Breast epithelium (tissue), 4 donors: ENCODE results near the gene B4GALNT3. TPM values are rescaled to one million over a fixed set of nuclear protein-coding genes. Genes with fewer than 3 reads are reported as not detected.

ENCODE experiments used
- DNase-seq, 2 donors: peaks; one replicate each; pipeline ENCODE4 v3.0.0-alpha.2; 2019; ENCODE audit warnings: low spot score in 2 of 2
- H3K27ac ChIP-seq, 2 donors: fragments of 200-600 bp; sonication (generic) in 1 of 2; one replicate each; pipeline ENCODE4 v1.5.1; 2016 to 2019; ENCODE audit warnings: mild to moderate bottlenecking in 1 of 2
- H3K27me3 ChIP-seq, 2 donors: fragments of 200-600 bp; sonication (generic) in 1 of 2; one replicate each; pipeline versions ENCODE4 v1.5.1 to v1.6.0; 2017 to 2019; ENCODE audit warnings: control low read depth in 1 of 2, mild to moderate bottlenecking in 1 of 2
- H3K36me3 ChIP-seq: fragments of 200-600 bp; one replicate; pipeline ENCODE4 v1.5.1; 2019
- H3K4me1 ChIP-seq, 2 donors: fragments of 200-600 bp; sonication (generic); one replicate each; pipeline ENCODE4 v1.5.1; 2016 to 2019; ENCODE audit warnings: control low read depth in 1 of 2
- H3K4me3 ChIP-seq, 3 donors: fragments of 200-600 bp; sonication (generic); 1 replicate in 2 of 3; 2 replicates in 1 of 3; pipeline ENCODE4 v1.5.1; 2016 to 2019; ENCODE audit warnings: mild to moderate bottlenecking in 3 of 3, moderate library complexity in 2 of 3
- H3K9me3 ChIP-seq, 2 donors: fragments of 200-600 bp; sonication (generic) in 1 of 2; one replicate each; pipeline ENCODE4 v1.5.1; 2016 to 2019; ENCODE audit warnings: control low read depth in 1 of 2
- POLR2A ChIP-seq: fragments of 450-650 bp; IDR thresholded peaks from one replicate; pipeline ENCODE4 v1.6.1; 2016; ENCODE audit warnings: antibody characterized with exemption, mild to moderate bottlenecking, moderate library complexity
- POLR2AphosphoS5 ChIP-seq, 3 donors: sonication (generic); formaldehyde crosslinking; IDR thresholded peaks; one replicate each; pipeline ENCODE4 v1.6.1; 2017; ENCODE audit warnings: antibody characterized with exemption in 3 of 3
- intact Hi-C: fragments of 100-400 bp; cut with DNase I; formaldehyde crosslinking; loops from one replicate; pipeline ENCODE4 v1.15.1; 2023; ENCODE audit warnings: low total_unique reads
- total RNA-seq, 3 donors: library from RNA; depleted of rRNA; stranded (reverse); fragments of >200 nt; gene quantifications; one replicate each; pipeline ENCODE4 v1.1.0, GENCODE V29; 2016
- TF ChIP-seq, protein P1 (sequence below), 3 donors: fragments of 450-650 bp; IDR thresholded peaks; one replicate each; pipeline ENCODE4 v1.5.1; 2016 to 2017; ENCODE audit warnings: antibody characterized with exemption in 3 of 3, mild to moderate bottlenecking in 3 of 3, moderate library complexity in 3 of 3

B4GALNT3 gene
- total RNA-seq, 3 donors from 2014 or later: 0.16 to 5.9 (median 4.6) TPM

DNA sequence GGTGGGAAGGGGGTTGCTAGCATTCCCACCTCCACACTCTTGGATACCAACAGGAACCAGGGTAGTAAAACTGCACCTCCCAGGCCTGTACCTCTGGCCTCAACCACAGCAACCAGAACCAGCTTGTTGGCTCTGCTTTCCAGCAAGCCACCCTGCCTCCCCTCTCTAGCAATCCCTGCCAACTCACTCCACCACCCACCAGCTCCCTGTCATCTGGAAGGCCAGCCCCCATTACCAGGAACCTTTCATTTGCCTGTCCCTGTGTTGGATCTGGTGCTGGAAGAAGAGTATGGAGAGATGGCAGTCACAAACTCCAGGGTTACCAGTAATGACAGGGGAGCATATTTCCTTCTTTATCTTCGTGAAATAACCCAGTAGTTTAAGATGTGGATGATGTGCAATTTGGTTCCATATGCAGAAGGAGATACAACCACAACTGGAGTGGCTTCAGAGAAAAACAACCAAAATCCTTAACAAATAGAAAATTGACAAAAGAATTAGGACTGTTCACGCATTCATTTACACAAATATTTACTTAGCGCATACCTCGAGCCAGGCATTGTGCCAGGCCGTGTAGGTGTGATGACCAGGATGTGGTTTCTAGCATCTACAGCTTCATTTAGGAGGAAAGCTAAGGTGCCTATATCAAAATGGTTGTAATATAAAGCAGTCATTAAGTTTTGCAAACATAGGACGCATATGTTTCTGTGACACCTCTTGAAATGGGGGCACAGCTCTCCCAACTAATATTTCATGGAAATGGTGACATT, 3.4 kb downstream of the B4GALNT3 start:
- H3K27ac ChIP-seq: no peak overlapping the region
- no peak for DNase-seq

GRCh38 chr12:464484-465267, 4.9 kb downstream of the B4GALNT3 start:
- no peaks in the 10 kb centered on the region for H3K9me3 ChIP-seq
- intact Hi-C loops: no loop called here
- no peak overlapping the region for H3K27ac ChIP-seq
- no peak for DNase-seq
- TF ChIP-seq, protein P1, sequence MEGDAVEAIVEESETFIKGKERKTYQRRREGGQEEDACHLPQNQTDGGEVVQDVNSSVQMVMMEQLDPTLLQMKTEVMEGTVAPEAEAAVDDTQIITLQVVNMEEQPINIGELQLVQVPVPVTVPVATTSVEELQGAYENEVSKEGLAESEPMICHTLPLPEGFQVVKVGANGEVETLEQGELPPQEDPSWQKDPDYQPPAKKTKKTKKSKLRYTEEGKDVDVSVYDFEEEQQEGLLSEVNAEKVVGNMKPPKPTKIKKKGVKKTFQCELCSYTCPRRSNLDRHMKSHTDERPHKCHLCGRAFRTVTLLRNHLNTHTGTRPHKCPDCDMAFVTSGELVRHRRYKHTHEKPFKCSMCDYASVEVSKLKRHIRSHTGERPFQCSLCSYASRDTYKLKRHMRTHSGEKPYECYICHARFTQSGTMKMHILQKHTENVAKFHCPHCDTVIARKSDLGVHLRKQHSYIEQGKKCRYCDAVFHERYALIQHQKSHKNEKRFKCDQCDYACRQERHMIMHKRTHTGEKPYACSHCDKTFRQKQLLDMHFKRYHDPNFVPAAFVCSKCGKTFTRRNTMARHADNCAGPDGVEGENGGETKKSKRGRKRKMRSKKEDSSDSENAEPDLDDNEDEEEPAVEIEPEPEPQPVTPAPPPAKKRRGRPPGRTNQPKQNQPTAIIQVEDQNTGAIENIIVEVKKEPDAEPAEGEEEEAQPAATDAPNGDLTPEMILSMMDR (IDR thresholded peaks at IDR 0.05): no peak
- no peak for TF ChIP-seq POLR2AphosphoS5 (IDR thresholded peaks at IDR 0.05)
- no peak for TF ChIP-seq POLR2A
- no peaks in the 10 kb centered on the region for H3K27me3 ChIP-seq
- H3K4me3 ChIP-seq: no peak overlapping the region
- H3K36me3 ChIP-seq: no peaks in the 10 kb centered on the region
- no peaks in the 10 kb centered on the region for H3K4me1 ChIP-seq

More for the DNA sequence above, 3.4 kb downstream of the B4GALNT3 start:
- Histone ChIP-seq H3K4me1 (no peaks in the 10 kb centered on the region), H3K9me3 (no peaks in the 10 kb centered on the region), H3K27me3 (no peaks in the 10 kb centered on the region), H3K36me3 (no peaks in the 10 kb centered on the region), H3K4me3 (no peak overlapping the region)
- intact Hi-C loops: no loop called here
- no peak for TF ChIP-seq POLR2AphosphoS5 (IDR thresholded peaks at IDR 0.05)
- TF ChIP-seq, protein P1 (IDR thresholded peaks at IDR 0.05): no peak
- no peak for TF ChIP-seq POLR2A

GRCh38 chr12:466039-466438, 6.3 kb downstream of the B4GALNT3 start:
- Histone ChIP-seq H3K27me3 (no peaks in the 10 kb centered on the region), H3K4me1 (no peaks in the 10 kb centered on the region), H3K9me3 (no peaks in the 10 kb centered on the region), H3K27ac (no peak overlapping the region), H3K4me3 (no peak overlapping the region), H3K36me3 (no peaks in the 10 kb centered on the region)
- no peak for DNase-seq
- intact Hi-C loops: no loop called here
- TF ChIP-seq, protein P1 (IDR thresholded peaks at IDR 0.05): no peak
- no peak for TF ChIP-seq POLR2AphosphoS5 (IDR thresholded peaks at IDR 0.05)
- TF ChIP-seq POLR2A: no peak

GRCh38 chr12:466762-467161, 7.0 kb downstream of the B4GALNT3 start:
- Histone ChIP-seq H3K27ac (no peak overlapping the region), H3K27me3 (no peaks in the 10 kb centered on the region)

More at GRCh38 chr12:466762-467161, 7.0 kb downstream of the B4GALNT3 start:
- H3K36me3 ChIP-seq: no peaks in the 10 kb centered on the region
- no peak overlapping the region for H3K4me3 ChIP-seq
- H3K9me3 ChIP-seq: no peaks in the 10 kb centered on the region
- intact Hi-C loops: no loop called here
- TF ChIP-seq, protein P1 (IDR thresholded peaks at IDR 0.05): no peak
- TF ChIP-seq POLR2A (no peak), POLR2AphosphoS5 (IDR thresholded peaks at IDR 0.05) (no peak)
- H3K4me1 ChIP-seq: no peaks in the 10 kb centered on the region
- no peak for DNase-seq
